Cardiac muscle cell (in vitro differentiated cells and primary cell): ENCODE data around the gene COTL1. TPM values are rescaled to one million over a fixed set of nuclear protein-coding genes. Genes with fewer than 3 reads are reported as not detected.

Source experiments
- DNase-seq, 2 donors: peaks; one replicate each; pipeline versions ENCODE4 v3.0.0 to v3.0.0-alpha.2; 2010 to 2017; ENCODE audit warnings: low read depth in 1 of 2, low spot score in 1 of 2
- H3K27ac ChIP-seq: fragments of 200-600 bp; sonication (generic); 2 replicates; pipeline ENCODE4 v1.5.1; 2016
- H3K27me3 ChIP-seq: fragments of 200-600 bp; sonication (generic); 2 replicates; pipeline ENCODE4 v1.6.0; 2016; ENCODE audit warnings: control low read depth
- H3K36me3 ChIP-seq: fragments of 200-600 bp; sonication (generic); 2 replicates; pipeline ENCODE4 v1.5.1; 2016; ENCODE audit warnings: control low read depth
- H3K4me1 ChIP-seq: fragments of 200-600 bp; sonication (generic); 2 replicates; pipeline ENCODE4 v1.8.1; 2017; ENCODE audit warnings: low read depth, mild to moderate bottlenecking, mixed run types
- H3K4me3 ChIP-seq: fragments of 200-600 bp; sonication (generic); 2 replicates; pipeline ENCODE4 v1.5.1; 2016; ENCODE audit warnings: mild to moderate bottlenecking
- H3K9me3 ChIP-seq: fragments of 200-600 bp; sonication (generic); 2 replicates; pipeline ENCODE4 v1.5.1; 2017; ENCODE audit warnings: low read depth, mild to moderate bottlenecking, control low read depth
- CTCF ChIP-seq: IDR thresholded peaks from 2 replicates; pipeline ENCODE4 v1.5.1; 2012; ENCODE audit warnings: low read depth, mild to moderate bottlenecking, low read length
- polyA plus RNA-seq: library from polyadenylated mRNA; unstranded; fragments of >200 nt; fragmentation: Nextera tagmentation; extraction: Ambion mirVana; gene quantifications from 2 replicates; pipeline ENCODE4 v1.2.1, GENCODE V29; 2016
- total RNA-seq: library from RNA; depleted of rRNA; stranded (reverse); fragments of >200 nt; gene quantifications from 2 replicates; pipeline ENCODE4 v1.2.3, GENCODE V29; 2016

The COTL1 gene
- total and polyA plus RNA-seq, 2 experiments from 2014 or later: 32.3 to 70.2 TPM

GRCh38 chr16:84649511-84649861, 31.6 kb upstream of the COTL1 start:
- H3K27ac ChIP-seq: no peak overlapping the region
- H3K4me3 ChIP-seq: peak overlapping the region; percentile 44
- no peaks in the 10 kb centered on the region for H3K36me3 ChIP-seq
- H3K9me3 ChIP-seq: no peaks in the 10 kb centered on the region
- no peak for DNase-seq
- H3K4me1 ChIP-seq: no peaks in the 10 kb centered on the region
- H3K27me3 ChIP-seq: no peaks in the 10 kb centered on the region
- no peak for TF ChIP-seq CTCF

GRCh38 chr16:84648595-84649510, 31.0 kb upstream of the COTL1 start:
- Histone ChIP-seq H3K4me3 (peak overlapping the region; percentile 44), H3K27ac (no peak overlapping the region), H3K27me3 (no peaks in the 10 kb centered on the region), H3K4me1 (no peaks in the 10 kb centered on the region), H3K36me3 (no peaks in the 10 kb centered on the region), H3K9me3 (no peaks in the 10 kb centered on the region)
- no peak for TF ChIP-seq CTCF
- DNase-seq: peak; percentile 20 to 56

- H3K4me3 ChIP-seq: peak within 1 kb of the TSS; percentile 44
- no peaks in the 10 kb centered on the region for H3K36me3 ChIP-seq
- DNase-seq: peak; percentile 45 to 67
- H3K27me3 ChIP-seq: no peaks in the 10 kb centered on the region
- no peaks in the 10 kb centered on the region for H3K4me1 ChIP-seq
- no peak within 1 kb of the TSS for H3K27ac ChIP-seq
- no peaks in the 10 kb centered on the region for H3K9me3 ChIP-seq
- no peak for TF ChIP-seq CTCF
Observed at GRCh38 chr16:84647828-84648594, 30.1 kb upstream of the COTL1 start, which contains the start of gene KLHL36. Gene KLHL36, plus strand, starts transcription at chr16:84648511. Its CDS starts 2,357 bp downstream, at chr16:84650868.

GRCh38 chr16:84643674-84644073, 25.8 kb upstream of the COTL1 start:
- Histone ChIP-seq H3K4me3 (no peak overlapping the region), H3K27ac (no peak overlapping the region), H3K36me3 (no peaks in the 10 kb centered on the region), H3K27me3 (no peaks in the 10 kb centered on the region), H3K4me1 (no peaks in the 10 kb centered on the region), H3K9me3 (no peaks in the 10 kb centered on the region)
- no peak for TF ChIP-seq CTCF
- DNase-seq: no peak

GRCh38 chr16:84643180-84643583, 25.3 kb upstream of the COTL1 start:
- H3K4me1 ChIP-seq: no peaks in the 10 kb centered on the region
- peak in 1 of 2 donors; percentile 92 for DNase-seq
- H3K27me3 ChIP-seq: no peaks in the 10 kb centered on the region
- H3K36me3 ChIP-seq: no peaks in the 10 kb centered on the region
- TF ChIP-seq CTCF: no peak
- H3K4me3 ChIP-seq: no peak overlapping the region
- no peaks in the 10 kb centered on the region for H3K9me3 ChIP-seq
- no peak overlapping the region for H3K27ac ChIP-seq
